GM13976 (cell line): ENCODE measurements around the gene PLK1.

Experiments
- DNase-seq: peaks from one replicate; pipeline ENCODE4 v3.0.0; 2012; ENCODE audit warnings: low spot score
- CTCF ChIP-seq: IDR thresholded peaks from 2 replicates; pipeline ENCODE4 v1.5.1; 2012; ENCODE audit warnings: borderline replicate concordance, mild to moderate bottlenecking; ENCODE audit not compliant: insufficient read depth; ENCODE audit errors: extremely low read depth, missing control alignments, control extremely low read depth
- in situ Hi-C: fragments of 300-500 bp; cut with MboI; formaldehyde crosslinking; loops from one replicate; pipeline ENCODE4 v1.12.0; 2022; ENCODE audit warnings: low sequenced_read_pairs, mixed read lengths, inconsistent platforms; ENCODE audit not compliant: unreplicated experiment

PLK1 gene

GRCh38 chr16:23704772-23705516 lies 26.3 kb downstream of the PLK1 start:
- in situ Hi-C loops = no loop called here
- no peak for TF ChIP-seq CTCF
- no peak for DNase-seq

GRCh38 chr16:23705517-23705902 lies 26.8 kb downstream of the PLK1 start:
- in situ Hi-C loops = no loop called here
- no peak for TF ChIP-seq CTCF
- no peak for DNase-seq

- in situ Hi-C loops = no loop called here
- no peak for DNase-seq
- TF ChIP-seq CTCF = no peak
Measured at GRCh38 chr16:23706439-23706838, 27.8 kb downstream of the PLK1 start.

- no peak for TF ChIP-seq CTCF
- in situ Hi-C loops = no loop called here
- DNase-seq = no peak
Measured at GRCh38 chr16:23709536-23709935, 30.8 kb downstream of the PLK1 start.

- in situ Hi-C loops = no loop called here
- no peak for DNase-seq
- no peak for TF ChIP-seq CTCF
Measured at GRCh38 chr16:23710008-23710407, 31.3 kb downstream of the PLK1 start.

GRCh38 chr16:23710504-23710903 lies 31.8 kb downstream of the PLK1 start:
- no peak for TF ChIP-seq CTCF
- in situ Hi-C loops = no loop called here
- no peak for DNase-seq

- no peak for TF ChIP-seq CTCF
- no peak for DNase-seq
- in situ Hi-C loops = no loop called here
Measured at GRCh38 chr16:23711785-23712184, 33.1 kb downstream of the PLK1 start.
